Activated CD4-positive, CD25-positive, alpha-beta regulatory T cell treated with anti-CD3 and anti-CD28 coated beads, Interleukin-2, amount 50 U/mL, for 24 hours (primary cell): Measurements from ENCODE around the gene GREM2.

ENCODE experiments used
- ATAC-seq, 2 donors: fragments of 150-1000 bp; cut with Tn5 transposase; one replicate each; pipeline ENCODE4 v1.10.0; 2021; ENCODE audit warnings: mild to moderate bottlenecking in 1 of 2, moderate library complexity in 1 of 2

GREM2 gene

GRCh38 chr1:240496941-240497340 is 115.0 kb downstream of the GREM2 start:
- no peak for ATAC-seq

- ATAC-seq: no peak
Observed at GRCh38 chr1:240496356-240496755, 115.6 kb downstream of the GREM2 start.

- no peak for ATAC-seq
Observed at GRCh38 chr1:240495601-240496000, 116.4 kb downstream of the GREM2 start.

- no peak for ATAC-seq
Observed at GRCh38 chr1:240492832-240493440, 119.0 kb downstream of the GREM2 start.

GRCh38 chr1:240491796-240492195 is 120.2 kb downstream of the GREM2 start:
- no peak for ATAC-seq

GRCh38 chr1:240491156-240491555 is 120.8 kb downstream of the GREM2 start:
- ATAC-seq: no peak

- ATAC-seq: no peak
Observed at GRCh38 chr1:240487493-240487892, 124.5 kb downstream of the GREM2 start.

GRCh38 chr1:240486611-240487010 is 125.3 kb downstream of the GREM2 start:
- ATAC-seq: no peak

GRCh38 chr1:240484804-240485443 is 127.0 kb downstream of the GREM2 start:
- no peak for ATAC-seq

- ATAC-seq: no peak
Observed at GRCh38 chr1:240478536-240478935, 133.4 kb downstream of the GREM2 start.

GRCh38 chr1:240475832-240476231 is 136.1 kb downstream of the GREM2 start:
- ATAC-seq: no peak

GRCh38 chr1:240474133-240474614 is 137.8 kb downstream of the GREM2 start:
- ATAC-seq: no peak

GRCh38 chr1:240468656-240469055 is 143.3 kb downstream of the GREM2 start:
- ATAC-seq: no peak

GRCh38 chr1:240467895-240468294 is 144.1 kb downstream of the GREM2 start:
- no peak for ATAC-seq

- no peak for ATAC-seq
Observed at GRCh38 chr1:240466509-240466908, 145.4 kb downstream of the GREM2 start.

GRCh38 chr1:240465531-240465940 is 146.4 kb downstream of the GREM2 start:
- no peak for ATAC-seq

GRCh38 chr1:240464099-240464498 is 147.9 kb downstream of the GREM2 start:
- no peak for ATAC-seq

- ATAC-seq: no peak
Observed at GRCh38 chr1:240462766-240463395, 149.1 kb downstream of the GREM2 start.

GRCh38 chr1:240462277-240462676 is 149.7 kb downstream of the GREM2 start:
- ATAC-seq: no peak

- no peak for ATAC-seq
Observed at GRCh38 chr1:240457203-240457602, 154.8 kb downstream of the GREM2 start.

GRCh38 chr1:240455228-240455821 is 156.6 kb downstream of the GREM2 start:
- no peak for ATAC-seq

GRCh38 chr1:240445369-240445768 is 166.6 kb downstream of the GREM2 start:
- no peak for ATAC-seq

GRCh38 chr1:240441669-240442068 is 170.3 kb downstream of the GREM2 start:
- no peak for ATAC-seq
